HG02943 (cell line): ENCODE data around the gene CDC42EP5.

Experiments used
- ATAC-seq: cut with Tn5 transposase; IDR thresholded peaks from one replicate; pipeline ENCODE4 v1.9.1; 2021; ENCODE audit warnings: mild to moderate bottlenecking, low read depth, moderate library complexity; ENCODE audit not compliant: unreplicated experiment

Gene CDC42EP5

DNA sequence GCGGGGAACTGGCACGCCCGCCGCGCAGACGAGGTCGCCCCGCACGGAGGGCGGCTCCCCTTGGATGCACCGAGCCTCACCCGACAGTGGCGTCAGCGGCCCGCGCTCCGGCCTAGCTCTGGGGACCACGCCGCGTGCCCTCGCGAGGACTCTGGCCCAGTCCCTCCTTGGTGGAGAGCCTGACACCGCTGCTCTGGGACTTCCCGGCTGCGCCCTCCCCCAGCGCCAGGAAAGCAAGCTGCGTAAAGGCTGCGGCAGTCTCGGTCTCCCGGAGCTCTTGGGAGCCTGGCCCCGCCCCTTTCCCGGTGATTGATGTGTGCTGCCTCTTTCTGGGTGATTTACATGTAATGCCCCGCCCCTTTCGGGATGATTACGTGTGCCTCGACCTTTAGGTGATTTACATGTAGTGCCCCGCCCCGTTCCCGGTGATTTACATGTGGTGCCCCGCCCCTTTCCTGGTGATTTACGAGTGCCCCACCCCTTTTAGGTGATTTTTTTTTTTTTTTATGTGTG, 9.5 kb downstream of the CDC42EP5 start, which contains the start of gene LENG9:
TSS of gene LENG9 (minus strand) at position 248 of the 513 bp plus-strand sequence. CDS start 252 bp downstream, outside the sequence.
- peak; percentile 54 for ATAC-seq

DNA sequence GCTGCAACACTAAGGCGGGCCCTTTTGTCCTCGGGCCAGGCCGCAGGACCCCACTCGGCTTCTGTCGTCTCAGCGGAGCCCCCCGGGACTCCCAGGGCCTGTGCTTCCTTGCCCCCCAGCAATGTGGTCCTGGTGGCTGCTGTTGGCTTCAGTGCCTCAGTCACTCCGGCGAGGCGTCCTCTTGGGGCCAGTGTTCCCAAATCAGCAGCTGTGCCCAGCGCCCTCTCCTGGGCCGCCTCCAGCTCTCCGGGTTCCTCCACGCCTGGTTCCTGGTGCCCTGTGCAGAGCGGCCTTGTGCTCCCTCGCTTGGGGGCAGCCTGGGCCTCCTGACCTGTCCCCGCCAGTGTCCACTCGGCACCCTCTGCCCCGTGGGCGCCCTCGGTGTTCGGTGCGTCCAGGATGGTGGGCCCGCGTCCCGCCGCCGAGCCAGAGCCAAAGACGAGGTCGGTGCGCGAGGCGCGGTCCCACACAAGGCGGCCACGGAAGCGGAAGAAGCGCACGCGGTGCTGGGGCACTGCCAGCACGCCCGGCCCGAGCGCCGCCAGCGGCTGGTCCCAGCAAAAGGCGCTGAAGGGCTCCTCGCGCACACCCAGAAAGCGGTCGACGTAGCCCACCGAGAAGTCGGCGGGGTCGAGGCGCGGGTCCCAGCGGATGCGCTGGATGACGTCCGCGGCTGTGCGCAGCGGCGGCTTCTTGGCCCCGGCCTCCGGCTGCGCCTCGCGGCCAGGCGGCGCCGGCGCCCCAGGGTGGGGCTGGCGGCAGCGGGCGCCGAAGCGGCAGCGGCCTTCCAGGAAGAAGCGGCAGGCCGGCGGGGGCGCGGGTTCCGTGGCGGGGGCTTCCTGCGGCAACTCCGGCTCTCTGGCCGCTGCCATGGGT, 10.2 kb downstream of the CDC42EP5 start:
- peak; percentile 1 for ATAC-seq

DNA sequence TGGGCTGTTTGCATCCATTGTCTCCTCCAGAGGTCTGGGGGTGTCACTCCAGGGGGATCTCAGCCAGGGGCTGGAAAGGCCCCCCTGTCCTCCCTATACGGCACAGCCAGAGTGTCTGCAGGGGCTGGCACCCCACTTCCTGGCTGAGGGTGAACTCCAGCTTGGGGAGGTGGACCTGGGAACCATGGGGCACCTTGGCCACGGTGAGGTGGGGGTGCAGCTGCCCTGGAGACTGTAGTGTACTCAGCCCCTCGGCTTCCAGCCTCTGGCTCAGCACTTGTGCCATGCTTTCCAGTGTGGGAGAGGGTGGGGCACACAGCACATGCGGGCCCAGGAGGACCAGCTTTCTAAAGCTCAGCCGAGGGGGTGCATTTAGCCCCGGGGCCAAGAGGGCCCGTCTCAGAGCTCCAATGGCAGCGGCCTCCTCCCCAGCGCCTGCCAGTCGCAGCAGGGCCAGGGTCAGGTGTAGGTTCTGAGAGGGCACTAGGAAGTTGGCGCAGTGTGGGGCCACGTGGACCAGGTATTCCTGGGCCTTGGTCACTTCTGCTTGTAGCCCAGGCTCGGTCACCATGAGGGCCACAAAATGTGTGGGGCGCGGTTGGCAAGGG, 10.9 kb downstream of the CDC42EP5 start:
- ATAC-seq = no peak

DNA sequence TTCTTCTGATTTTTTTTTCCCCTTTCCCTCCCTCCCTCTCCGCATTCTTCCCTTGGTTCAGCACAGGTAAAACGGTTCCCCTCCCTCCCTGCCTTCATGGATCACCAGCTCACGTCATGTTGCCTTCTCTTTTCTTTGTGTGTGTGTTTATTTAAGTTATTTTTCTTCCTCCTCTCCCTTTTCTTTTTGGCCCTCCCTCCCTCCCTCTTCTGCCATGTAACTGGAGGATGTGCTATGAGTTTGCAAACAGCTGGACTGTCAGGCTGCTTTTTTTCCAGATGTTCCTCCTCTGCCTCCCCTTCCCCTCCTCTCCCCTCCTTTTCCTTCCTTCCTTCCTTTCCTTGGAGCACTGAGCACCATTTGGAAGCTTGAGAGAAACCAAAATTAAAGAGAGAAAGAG, 11.5 kb downstream of the CDC42EP5 start:
- ATAC-seq = no peak

DNA sequence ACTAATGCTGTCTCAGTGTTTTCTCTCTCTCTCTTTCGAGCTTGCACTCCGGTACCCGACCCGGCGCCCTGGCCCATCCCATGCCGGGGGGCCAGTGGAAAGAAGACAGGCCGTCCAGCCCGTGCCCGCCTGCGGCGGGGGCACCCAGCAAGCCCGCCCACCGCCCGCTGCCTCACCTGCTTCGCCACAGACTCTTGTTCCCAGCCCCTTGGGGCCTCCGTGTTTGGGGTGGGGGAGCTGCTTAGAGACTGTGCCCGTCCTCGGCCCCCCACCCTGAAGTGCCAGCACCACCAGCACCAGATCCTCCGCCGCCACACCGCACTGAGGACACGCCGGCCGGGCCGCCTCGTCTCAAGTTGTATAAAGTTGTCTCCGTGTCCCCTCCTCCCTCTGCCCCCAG, 11.9 kb downstream of the CDC42EP5 start:
- no peak for ATAC-seq

DNA sequence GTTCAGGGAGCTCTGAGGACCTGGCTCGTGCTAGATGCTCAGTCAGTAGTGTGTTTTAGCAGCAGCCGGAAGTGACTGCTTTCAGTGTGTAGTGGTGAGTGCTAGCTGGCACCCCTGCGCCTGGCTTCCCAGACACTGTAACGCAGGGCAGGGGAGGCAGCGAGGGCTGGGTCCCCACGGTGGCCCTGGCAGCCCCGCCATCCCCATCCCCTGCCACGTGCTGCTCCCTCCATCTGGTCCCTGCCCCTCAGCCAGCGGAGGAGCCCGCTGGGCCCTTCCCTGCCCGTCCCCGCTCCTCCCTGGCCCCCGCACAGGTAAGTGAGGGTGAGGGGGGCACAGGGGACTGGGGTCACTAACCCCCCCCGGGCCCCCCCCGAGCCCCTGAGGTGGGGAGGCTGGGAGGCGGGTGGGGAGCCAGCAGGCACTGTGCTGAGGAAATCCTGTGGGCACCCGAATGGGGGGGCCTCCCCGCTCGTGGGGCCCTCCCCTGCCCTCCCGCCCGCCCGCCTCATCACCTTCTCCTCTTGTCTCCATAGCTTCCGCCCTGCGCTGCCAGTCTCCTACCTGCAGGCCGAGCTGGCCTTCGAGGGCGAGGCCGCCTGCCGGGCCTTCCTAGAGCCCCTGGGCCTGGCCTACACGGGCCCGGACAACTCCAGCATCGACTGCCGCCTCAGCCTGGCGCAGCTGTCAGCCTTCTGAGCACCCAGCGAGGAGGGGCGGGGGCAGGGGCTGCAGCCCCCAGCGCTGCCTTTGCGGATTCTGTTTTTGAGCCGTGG, 12.7 kb downstream of the CDC42EP5 start:
- no peak for ATAC-seq

DNA sequence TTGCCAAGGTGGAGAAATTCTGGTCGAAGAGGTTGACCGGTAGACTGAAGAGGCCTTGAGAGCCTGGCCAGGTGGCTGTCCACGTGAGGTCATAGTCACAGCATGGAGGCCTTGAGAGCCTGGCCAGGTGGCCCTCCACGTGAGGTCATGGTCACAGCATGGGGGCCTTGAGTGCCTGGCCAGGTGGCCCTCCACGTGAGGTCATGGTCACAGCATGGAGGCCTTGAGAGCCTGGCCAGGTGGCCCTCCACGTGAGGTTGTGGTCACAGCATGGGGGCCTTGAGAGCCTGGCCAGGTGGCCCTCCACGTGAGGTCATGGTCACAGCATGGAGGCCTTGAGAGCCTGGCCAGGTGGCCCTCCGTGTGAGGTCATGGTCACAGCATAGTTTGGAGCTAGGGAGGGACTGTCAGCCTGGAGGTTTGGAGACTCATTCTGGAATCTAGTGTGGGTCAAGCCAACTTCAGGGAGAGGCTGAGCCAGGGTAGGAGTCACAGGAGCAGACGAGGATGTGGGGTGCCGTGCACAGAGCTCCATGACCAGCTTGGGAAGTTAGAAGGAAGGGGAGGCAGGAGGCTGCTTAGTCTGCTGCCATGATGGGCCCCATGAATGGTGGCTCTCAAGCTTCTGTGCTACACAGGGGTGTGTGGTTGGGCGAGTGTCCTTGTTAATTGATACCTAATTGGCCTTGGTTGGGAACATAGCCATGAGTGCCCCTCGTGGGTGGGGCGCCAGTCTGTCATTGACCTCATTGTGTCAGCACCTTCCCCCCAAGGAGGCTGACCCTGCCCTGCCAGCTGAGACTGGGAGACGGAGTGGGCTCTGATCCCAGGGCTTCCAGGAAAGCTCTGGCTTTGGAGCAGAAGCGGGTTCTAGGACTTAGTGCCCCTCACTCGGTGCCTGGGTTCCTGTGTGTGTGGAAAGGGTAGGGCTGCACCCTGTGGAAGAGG, 13.5 kb downstream of the CDC42EP5 start:
- ATAC-seq = no peak

DNA sequence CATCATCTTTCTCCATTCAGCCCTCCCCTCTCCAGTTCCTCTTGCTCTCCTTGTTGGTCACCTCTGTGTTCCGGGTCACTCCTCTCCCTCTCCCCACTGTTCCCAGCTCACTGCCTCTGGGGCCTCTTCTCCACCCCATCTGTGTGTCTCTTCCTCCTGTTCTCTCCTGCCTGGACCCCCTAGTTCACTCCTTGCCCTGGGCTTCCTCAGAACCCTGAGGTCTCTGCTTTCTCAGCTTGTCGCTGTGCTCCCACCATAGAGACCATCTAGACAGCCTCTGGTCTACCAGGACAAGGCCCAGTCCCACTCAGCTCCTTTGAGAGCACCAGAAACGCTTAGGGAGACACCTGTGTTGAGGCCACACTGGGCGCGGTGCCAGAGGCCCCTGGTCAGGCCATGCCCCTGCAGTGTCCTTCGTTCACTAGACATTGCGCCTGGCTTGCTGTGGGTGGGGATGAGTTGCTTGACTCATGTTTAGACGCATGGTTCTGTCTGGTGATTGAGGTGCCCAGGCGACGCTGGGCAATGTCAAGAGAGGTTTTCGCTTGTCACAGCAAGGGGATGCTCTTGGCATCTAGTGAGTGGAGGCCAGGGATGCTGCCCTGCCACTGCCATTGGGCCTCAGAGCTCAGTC, 14.3 kb downstream of the CDC42EP5 start:
- no peak for ATAC-seq

DNA sequence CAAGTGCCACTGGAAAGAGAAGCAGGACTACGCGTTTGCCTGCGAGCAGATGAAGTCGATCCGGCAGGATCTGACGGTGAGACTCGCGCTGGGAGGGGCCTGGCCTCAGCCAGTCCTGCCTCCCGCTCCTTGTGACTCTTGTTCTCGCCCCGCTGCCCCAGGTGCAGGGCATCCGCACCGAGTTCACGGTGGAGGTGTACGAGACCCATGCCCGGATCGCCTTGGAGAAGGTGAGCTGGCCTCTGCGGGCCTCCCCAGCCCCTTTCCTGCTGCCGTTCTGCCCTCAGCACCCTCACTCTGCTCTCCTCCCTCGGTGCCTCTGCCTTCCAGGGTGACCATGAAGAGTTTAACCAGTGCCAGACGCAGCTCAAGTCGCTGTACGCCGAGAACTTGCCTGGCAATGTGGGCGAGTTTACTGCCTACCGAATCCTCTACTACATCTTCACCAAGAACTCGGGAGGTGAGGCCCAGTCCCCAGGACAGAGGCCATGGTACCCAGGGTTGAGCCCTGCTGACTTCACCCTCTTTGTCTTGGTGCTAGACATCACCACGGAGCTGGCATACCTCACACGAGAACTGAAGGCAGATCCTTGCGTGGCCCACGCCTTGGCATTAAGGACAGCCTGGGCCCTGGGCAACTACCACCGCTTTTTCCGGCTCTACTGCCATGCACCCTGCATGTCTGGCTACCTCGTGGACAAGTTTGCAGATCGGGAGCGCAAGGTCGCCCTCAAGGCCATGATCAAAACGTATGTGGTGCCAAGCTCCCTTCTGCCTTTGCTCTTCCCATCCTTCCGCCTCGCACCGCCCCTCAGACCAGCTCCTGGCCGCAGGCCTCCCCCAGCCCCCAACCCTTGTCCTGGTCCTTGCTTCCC, 15.1 kb downstream of the CDC42EP5 start:
- ATAC-seq = no peak

DNA sequence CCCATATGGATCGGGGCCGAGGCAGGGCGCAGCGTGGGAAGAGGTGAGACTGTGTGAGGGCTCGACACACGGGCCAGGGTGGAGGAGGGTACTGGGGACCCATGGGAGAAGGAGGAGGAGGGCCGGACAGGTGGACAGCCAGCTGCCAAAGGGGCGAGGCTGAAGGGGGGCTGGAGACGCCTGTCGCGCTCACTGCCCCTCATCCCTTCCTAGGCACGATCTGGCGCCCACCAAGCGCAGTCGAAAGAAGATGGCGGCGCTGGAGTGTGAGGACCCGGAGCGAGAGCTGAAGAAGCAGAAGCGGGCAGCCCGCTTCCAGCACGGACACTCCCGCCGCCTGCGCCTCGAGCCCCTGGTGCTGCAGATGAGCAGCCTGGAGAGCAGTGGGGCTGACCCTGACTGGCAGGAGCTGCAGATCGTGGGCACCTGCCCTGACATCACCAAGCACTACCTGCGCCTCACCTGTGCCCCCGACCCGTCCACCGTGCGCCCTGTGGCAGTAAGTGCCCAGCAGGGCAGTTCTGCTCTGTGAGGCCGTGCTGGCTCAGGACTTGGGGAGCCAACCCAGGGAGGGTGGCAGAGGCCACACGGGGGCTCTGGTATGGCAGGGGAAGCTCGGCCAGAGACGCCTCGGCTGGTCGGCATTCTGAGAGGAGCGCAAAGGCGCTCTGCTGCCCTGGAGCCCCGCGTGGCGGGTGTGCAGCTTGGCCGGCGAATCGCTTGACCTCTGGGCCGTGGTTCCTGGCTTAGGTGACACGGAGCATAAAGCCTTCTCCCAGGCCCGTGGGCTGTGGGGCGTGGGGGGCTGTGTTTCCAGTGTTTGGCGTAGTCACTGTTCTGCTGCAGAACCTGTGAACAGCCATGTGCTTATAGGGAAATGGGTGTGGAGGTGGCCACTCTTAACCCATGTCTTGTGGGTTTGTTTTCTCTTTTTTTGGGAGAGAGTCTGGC, 16.4 kb downstream of the CDC42EP5 start:
- ATAC-seq = no peak

DNA sequence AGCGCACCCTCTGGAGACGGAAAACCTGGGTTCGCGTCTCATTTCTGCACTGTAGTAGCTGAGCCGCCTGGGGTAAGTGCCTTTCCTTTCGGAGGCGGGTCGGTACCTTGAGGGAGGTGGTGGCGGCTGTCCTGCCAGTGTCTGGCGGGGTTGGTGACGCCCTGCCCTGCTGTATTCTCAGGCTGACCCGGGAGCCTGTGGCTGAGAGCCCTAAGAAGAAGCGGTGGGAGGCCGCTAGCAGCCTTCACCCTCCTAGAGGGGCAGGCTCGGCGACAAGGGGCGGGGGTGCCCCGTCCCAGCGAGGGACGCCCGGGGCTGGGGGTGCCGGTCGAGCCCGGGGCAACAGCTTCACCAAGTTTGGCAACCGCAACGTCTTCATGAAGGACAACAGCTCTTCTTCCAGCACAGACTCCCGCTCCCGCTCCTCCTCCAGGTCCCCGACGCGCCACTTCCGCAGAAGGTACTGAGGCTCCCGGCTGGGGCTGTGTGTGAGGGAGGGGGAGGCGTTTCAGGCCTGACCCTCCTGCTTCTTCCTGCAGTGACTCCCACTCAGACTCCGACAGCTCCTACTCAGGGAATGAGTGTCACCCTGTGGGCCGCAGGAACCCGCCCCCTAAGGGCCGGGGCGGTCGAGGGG, 17.2 kb downstream of the CDC42EP5 start:
- ATAC-seq = no peak

DNA sequence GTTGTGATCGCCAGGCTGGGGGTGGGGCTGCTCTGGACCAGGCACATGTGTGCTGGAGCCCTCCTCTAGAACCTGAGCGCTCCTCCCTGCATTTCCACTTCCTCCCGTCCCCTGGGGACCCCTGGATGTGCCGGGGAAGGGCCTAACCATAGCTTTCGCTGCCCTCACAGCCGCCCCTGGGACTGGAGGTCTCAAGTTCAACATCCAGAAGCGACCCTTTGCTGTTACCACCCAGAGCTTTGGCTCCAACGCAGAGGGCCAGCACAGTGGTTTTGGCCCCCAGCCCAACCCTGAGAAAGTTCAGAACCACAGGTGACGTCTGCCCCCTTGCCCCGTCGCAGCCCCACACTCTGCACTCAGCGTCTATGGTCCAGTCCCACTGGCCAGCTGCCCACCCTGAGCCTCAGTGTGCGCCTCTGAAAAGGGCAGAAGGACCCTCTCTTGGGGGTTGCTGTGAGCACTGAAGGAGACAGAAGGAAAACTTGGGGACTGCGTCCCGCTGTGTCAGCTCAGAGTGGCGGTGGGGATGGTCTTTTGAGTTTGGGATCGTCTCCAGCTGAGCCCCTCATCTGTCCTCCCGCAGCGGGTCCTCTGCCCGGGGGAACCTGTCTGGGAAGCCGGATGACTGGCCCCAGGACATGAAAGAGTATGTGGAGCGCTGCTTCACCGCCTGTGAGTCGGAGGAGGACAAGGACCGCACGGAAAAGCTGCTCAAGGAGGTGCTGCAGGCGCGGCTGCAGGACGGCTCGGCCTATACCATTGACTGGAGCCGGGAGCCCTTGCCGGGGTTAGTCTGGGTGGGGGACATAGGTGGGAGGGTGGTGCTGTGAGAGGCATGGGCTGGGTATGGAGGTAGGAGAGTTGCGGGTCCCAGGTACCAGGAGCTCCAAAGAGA, 18.1 kb downstream of the CDC42EP5 start:
- no peak for ATAC-seq

DNA sequence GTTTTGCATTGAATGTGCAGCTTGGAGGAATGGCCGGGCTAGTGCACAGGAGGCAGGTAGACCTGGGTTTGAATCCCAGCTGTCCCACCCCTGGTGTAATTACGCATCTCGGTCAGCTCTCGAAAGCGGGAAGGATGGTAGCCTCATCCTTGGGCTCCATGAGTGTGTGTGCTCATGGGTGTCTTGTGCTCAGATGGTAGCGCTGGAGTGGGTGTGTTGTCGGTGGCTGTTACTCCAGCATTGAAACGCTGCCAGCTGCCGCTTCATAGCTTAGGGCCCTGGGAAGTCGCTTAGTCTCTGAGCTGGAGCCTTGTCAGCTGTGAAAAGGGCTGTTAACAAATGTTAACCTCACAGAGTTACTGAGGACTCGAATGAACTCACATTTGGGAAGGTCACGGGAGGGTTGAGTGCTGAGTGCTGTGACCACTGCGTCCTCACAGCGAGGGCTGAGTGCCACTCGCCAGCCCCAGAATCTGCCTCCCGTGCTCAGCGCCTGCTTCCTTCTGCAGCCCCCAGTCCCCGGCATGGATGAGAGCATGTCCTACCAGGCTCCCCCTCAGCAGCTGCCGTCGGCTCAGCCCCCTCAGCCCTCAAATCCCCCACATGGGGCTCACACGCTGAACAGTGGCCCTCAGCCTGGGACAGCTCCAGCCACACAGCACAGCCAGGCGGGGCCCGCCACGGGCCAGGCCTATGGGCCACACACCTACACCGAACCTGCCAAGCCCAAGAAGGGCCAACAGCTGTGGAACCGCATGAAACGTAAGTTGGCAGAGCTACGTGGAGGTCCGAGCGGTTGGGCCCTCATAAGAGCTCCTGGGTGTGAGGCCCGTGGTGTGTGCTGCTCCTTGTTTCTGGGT, 18.9 kb downstream of the CDC42EP5 start:
- no peak for ATAC-seq

DNA sequence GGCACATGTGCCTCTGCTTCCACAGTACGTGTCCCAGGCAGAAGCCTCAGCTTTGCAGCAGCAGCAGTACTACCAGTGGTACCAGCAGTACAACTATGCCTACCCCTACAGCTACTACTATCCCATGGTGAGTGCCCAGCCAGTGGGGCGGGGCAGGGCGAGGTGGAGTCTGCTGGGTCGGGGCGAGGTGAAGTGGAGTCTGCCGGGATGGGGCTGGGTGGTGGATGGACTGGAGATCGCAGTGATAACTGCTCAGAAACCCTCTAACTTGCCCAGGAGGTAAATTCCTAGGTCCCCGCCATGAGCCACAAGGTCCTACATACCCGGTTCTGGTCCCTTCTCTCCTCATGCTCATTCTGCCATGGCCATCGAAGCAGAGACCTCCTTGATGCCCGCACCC, 20.5 kb downstream of the CDC42EP5 start:
- ATAC-seq = no peak

DNA sequence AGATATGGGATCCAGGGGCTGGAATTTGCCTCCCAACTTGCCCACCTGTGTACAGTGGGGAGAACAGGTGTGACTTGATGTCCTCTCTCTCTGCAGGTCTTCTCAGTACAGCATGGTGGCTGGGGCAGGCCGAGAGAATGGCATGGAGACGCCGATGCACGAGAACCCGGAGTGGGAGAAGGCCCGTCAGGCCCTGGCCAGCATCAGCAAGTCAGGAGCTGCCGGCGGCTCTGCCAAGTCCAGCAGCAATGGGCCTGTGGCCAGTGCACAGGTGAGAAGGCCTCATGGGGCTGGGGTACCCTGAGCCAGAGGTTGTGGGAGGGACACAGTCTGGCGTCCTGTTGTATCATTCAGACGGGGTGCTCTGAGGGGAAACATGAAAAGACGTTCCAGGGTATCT, 21.1 kb downstream of the CDC42EP5 start:
- ATAC-seq = no peak
